Measurements from ENCODE around the gene TNIK.

Gene TNIK

DNA sequence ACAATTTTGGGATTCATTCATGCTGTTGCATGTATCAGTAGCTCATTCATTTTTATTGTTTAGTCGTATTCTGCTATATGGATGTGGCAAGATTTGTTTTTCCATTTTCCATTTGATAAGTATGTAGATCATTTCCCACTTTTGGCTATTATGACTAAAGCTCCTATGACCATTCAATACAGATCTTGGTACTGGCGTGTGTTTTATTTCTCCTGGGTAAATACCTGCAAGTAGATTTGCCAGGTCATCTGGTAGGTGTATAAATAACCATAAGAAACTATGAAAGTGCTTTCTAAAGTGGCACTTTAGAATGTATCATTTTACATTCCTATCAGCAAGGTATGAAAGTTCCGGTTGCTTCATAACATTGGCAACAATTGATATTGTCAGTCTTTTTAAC, 124.6 kb downstream of the TNIK start:
- no peak for DNase-seq

DNA sequence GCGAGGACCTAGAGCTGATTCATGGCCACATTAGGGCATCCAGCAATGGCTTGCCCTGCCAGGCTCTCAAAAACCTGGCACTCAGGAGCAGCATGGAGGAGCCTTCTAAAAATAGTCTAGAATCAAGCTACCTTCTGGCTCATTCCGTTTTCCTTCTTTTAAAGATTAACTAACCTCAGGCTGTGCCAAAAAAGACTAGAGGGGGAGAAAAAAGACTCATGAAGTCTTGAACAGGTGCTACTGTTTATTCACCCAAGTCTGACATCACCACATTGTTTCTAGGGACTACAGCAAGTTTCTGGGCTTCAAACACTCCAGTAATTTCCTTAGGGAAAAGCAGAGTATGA, 125.8 kb downstream of the TNIK start:
- DNase-seq, result no peak

DNA sequence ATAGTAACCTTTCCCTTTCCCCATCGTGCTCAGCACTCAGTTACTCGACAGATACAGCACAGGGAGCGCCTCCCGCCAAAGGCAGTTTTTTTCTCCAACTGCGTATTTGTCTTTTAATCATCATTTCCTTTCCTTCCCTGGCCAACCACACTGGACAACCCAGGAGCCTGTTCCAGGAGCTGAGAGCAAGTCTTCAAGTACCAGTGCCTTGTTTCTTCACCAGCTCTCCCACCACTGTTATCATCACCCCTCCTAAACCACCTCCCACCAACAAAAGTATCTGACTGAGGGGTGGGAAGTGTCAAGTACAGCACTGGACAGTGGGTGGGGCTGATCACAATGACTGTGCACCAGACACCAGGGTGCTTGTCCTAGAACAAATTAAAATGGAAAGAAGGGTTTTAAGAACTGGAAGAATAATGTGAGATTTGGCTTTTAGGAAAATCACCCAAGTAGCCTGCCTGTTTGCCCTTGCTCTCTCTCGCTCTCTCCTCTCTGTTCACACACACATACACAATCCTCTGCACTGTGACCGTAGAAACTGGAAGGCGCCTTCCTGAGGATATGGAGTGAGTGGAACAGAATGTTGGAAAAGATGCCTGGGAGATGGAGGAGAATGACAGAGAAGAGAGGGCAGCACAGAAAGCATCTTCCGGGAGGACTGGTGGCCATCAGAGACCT, 126.3 kb downstream of the TNIK start:
- no peak for DNase-seq

DNA sequence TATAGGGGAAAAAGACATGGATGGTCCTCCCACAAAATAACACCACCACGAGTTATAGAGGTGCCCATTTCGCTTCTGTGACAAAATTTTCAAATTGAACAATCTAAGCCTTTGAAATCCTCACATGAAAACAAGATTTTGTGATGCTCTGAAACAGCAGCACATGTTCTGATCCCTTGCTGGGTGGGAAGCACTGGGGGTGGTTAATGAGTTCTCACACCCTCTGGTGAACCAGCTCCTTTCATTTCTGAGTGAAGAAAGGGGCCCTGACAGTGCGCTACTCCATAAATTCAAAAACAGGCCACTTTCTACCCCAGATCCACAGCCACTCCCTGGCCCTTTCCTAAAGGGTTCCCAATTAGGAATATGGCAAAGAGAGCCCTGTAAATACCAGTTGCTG, 129.3 kb downstream of the TNIK start:
- DNase-seq, result no peak

DNA sequence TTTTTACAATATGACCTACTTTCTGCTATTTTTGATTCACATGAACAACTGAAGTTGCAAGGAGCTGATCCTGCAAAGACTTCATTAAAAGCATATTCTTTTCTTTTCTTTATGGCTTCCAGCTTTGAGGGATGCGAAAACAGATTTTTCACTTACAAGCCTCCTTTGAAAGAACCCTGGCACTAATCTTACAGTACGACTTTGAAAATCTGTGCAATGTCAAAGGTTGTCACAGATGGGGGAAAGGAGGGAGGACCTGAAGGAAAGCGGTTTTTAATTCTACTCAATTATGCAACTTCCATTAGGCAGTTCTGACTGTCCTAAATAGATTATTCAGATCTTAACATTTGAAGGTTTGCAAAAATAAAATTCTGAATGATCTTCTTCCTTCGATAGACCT, 130.5 kb downstream of the TNIK start:
- DNase-seq, result no peak

DNA sequence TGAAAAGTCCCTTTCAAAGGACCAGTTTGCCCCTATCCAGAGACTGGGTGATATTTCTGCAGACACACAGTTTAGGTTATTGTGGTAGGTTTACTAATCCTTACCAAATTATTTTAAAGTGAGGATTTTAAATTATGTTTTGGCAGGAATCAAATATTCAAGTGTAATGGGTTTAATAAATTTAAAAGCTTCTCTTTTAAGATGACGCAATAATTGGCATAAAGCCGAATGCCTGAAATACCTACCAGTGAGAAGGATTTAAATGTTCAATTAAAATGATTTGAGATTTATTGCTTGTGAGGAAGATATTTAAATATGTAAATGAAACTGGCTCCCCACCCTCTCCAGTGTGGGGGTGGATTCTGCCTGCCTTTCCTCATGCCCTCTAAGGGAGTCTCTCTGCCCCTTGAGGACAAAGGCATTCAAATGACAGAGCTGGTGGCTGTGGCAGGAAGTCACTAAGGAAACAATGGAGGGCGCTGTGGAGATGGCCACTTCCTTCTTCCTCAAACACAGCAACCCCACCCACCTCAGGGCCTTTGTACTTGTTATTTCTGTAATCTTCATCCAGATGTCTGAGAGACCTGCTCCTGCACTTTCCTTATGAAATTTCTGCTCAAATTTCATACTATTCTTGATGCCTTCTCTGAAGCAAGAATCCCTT, 131.7 kb downstream of the TNIK start:
- no peak for DNase-seq

DNA sequence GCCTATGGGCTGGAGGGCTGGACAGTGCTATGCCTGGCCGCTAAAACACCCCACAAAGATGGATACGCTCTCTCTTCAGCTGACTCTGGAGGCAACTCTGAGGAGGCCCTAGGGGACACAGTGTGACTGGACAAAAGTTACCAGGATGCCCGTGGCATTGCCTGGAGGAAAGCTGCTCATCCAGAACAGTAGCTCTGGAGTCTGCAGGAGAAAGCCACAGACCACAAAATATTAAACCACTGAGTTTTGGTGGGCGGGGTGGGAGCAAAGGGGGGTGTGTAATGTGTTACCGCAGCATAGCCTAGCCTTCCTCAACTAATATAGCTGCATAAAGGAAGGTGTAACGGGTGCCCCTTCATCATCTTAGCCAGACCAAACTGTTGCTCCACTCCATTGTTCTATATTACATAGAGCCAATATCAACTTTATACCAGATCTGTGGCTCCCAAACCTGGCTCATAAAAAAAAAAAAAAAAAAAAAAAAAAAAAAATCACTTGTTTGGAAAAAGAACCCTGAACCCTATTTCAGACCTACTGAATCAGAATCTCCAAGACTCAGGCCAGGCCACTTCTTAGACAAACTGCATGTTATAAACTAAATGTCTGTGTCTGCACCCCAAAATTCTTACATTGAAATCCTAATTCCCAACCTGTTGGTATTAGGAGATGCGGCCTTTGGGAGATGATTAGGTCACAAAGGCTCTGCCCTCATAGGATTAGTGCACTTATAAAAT, 132.6 kb downstream of the TNIK start:
- no peak for DNase-seq

DNA sequence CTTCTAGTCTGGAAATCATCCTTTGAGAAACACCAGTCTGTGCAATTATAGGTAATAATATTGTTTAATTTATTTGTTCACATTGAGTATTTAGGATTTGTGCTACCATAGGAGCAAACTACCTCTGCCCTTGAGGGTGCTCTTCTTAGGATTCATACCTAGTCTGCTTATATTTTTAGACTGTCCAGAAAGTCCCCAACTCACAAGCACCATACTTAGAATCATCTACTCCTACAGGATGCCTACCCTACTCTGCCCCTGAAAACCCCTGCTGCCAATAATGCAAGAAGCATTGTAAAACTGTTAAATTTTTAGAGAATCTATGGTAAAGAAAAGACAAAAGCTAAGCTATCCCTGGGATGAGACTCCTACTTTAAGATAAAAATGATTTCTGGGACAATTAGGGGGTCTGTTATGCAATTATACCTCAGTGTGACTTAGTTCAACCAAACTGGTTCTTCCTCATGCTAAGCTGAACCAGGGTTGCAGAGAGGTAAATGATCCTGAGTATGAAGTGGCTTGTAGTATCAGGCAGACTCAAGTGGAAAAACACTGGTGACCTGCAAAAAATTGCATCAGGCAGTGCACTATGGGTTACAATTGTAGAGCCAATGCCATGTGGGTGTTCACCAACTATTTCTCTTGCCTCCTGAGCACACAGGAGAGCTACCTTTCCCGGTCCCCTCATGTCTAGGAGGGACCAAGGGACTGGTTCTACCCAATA, 133.3 kb downstream of the TNIK start:
- DNase-seq, result no peak

DNA sequence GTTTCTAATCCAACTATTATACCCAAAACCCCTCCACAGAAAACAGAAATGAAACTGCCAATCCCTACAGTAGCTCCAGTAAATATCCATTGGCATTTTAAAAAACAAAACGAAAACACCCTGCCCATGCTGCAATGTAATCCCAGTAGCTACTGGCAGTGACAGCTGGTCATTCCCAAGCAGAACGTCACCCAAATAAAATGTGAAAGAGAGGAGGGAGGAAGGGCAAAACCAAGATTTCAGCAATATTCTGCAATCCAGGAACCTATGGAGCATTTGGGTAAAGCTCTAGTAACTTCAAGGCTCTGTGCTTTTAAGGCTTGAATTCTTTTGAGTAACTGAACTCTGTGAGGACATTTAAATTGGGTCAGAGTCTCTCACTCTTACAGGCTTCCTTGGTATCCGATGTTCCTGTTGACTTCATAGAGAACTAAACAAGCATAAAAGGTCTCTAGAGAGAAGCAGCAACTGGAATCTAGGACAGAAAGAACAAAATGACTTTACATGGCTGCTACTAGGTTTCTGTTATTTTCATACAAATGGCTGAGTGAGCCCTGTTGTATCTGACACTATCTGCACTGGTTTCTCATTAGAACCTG, 136.2 kb downstream of the TNIK start:
- DNase-seq, result no peak

DNA sequence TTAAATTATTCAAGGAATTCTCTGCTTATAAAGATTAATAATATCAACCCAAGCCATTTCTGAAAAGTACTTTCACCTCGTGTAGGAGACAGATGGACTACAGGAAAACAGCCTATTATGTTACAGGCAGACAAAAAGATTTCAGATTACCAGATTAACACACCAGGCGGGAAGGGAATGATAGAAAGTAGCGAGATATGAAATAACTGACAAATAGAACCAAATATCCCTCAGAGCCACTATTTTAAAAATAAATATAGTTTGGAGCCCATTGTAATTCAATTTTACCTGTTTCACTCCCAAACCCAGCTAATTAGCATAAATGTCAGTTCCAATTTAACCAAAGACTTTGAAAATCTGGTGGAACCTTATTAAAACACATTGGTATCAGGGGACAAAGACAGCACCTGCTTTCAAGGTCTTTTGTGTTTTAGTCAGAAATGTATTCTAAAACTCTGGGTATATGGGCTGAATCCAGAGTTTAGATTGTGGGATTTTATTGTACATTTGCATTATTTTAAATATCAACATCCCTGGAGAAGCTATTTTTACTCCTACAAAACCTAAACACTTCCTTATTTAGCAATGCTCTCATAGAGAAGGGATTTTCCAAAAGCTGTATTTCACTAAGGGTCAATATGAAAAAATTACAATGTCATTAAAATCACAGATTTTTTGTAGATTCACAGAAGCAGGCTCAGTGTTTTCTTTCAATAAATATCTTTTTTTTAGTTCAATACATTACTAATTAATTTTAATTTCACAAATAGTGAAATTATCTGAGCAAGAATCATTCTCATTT, 138.4 kb downstream of the TNIK start:
- no peak for DNase-seq

DNA sequence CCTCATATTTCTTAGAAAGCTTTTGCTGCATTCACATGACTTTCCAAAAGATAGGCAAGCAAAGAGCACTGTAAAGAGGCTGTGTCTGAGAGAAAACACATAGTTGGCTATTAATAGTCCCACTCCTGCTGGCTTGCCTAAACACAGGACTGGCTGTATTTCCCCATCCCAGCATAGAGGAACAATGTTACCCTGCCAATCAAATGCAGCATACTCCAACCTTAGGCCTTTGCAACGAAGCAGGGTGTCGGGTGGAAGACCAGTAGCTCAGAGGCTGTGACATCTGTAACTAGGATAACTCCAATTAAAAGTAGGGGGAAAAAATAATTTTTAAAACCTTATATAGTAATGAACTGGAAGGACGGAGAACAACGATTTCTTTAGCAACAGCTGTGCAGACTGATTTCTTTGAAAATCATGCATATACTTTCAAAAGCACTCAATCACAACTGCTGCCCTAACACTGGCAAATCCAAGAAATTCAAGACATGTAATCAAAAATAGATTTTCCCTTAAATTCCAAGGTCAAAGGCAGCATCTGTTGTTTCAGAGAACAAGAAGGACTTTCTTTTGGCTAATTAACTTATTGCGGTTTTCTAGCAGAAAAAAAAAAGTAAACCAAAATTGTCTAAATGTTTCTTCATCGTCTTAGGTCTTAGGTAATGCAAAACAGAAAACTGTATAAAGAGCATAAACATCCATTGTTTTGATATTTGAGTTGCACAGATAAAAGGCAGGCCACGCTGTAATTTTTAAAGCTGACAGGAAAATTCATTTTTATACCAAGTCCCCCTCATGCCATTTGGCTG, 139.3 kb downstream of the TNIK start:
- no peak for DNase-seq

DNA sequence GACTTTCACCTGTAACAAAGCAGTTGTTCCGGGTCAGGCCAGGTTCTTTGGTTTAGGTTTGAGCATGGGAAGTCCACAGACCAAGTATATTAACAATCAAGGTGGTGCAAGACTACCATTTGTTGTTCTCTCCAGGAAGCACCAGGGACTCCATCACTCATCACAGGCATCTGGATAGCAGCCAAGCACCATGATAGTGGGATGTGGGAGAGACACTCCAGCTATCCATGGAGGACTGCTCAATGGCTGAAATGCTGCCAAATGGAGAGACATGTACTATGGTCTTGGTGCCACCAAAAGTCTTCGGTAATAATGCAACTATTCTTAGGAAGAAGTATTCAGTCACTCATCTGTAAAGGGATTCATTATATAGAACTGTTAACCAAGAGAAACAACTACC, 143.0 kb downstream of the TNIK start:
- DNase-seq, result no peak

DNA sequence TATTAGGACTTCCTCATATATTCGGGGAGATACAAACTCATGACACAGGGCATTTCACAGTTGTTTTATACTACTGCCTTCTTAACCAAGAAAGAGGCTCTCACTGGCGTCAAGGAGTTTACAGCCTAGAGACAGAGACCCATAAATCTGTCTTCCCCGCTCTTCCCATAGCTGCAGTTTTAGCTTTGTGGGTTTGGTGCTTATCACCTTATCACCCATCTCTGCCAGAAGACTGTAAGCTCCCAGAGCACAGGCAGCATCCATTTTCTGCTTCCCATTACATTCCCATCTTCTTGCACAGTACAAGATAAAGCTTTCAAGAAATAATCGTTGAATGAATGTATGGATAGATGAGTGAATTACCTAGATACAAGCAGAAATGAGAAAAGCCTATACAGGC, 144.3 kb downstream of the TNIK start:
- no peak for DNase-seq

DNA sequence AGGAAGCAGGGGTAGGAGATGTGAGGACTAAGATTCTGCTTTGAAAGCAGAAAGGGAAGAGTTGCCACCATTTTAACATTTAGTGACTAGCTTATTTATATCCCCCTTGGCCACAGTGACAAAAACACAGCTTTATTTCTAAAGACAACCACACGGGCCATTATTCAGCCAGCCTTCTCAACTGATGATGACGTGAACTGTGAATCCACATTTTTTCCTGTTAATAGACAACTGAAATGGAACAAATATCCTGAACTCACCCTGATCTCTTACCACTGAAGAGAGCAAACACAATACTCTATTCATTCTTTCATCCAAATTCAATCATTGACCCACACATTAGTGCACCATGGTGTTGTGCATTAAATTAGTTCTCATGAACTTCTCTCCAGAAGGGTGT, 145.1 kb downstream of the TNIK start:
- no peak for DNase-seq

DNA sequence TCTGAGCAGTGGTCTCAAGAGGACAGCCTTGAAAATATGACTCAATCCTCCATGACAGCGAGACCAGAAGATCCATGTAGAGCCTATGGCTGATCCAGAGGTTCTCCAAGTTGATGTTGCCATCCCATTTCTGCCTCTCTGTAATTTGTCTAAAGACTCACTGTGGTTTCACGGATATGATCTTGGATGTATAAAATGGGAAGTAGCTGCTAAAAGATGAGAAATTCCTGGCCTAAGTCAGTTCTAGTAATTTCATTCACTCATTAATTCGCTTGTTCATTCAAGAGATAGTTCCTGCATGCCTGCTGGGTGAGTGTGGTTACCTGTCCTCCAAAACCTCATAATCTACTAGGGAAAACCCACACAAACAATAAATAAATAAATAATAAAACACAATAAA, 145.9 kb downstream of the TNIK start:
- no peak for DNase-seq

DNA sequence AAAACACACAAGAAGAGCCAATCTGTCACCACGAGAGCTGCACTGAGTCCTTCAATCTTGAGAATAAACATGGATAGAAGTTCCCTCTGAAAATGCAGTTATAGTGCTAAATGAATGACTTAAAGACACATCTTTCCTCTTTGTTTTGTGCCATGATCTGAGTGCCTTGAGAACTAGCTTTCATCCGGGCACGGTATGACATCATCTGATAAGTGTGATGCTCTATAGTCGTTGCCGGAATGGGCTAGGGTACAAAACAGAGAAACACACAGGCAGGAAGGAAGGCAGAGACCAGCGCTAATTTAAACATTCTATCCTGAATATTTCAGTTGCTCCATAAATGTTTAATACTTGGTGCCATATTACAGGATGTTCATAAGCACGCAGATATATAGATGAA, 146.5 kb downstream of the TNIK start:
- DNase-seq, result no peak

DNA sequence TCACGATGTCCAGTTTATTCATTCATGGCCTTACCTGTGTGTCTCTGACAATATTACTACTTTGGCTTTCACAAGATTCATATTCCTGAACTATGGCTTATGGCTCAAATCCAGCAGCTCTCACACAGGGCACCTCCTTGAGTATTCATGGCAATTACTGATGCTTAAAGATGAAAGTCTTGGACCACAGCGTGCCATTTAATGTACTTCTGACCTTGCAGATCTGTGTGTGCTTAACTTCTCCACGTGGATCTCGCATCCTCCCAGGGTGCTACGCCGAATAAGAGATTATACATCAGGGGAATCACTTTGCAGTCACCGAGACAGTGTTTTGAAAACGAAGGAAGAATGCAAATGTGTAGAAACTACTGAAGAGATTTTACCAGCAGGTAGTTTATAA, 147.5 kb downstream of the TNIK start:
- DNase-seq, result no peak

DNA sequence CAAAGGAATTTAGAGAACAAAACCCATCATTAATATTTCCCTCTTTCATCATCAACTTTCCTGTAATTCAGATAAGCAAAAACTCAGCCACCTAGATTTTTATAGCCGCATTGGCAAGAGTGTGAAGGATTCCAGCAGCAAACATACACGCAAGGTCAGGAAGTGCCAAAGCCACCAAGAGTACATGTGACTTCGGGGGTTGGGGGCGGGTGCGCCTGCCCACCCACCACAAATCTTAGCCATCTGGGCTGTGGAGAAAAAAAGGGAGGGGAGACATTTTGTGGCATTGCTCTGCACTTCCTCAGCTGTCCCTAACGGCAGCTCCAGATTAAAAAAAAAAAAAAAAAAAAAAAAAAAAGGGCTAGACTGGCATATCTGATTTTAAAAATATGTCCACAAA, 148.4 kb downstream of the TNIK start:
- no peak for DNase-seq

DNA sequence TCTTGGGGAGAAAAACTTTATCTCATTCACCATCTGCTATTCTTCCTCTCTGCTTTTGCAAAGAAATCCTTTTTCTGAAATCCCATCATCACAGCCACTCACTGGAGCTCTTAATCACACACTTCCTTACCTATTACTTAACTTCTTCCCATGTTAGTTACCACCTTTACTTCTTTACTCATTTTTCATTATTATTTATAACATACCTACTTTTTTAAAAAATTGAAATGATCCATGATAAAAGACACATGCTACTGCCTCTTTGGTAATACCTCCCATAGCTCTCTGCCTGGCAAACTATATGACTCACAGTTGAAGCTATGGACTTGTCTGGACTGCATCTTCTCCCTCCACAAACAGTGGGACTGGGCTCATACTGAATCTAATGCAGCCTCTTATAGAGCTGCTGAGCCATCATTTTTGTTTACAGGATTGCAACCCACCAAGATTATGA, 150.3 kb downstream of the TNIK start:
- DNase-seq, result no peak

DNA sequence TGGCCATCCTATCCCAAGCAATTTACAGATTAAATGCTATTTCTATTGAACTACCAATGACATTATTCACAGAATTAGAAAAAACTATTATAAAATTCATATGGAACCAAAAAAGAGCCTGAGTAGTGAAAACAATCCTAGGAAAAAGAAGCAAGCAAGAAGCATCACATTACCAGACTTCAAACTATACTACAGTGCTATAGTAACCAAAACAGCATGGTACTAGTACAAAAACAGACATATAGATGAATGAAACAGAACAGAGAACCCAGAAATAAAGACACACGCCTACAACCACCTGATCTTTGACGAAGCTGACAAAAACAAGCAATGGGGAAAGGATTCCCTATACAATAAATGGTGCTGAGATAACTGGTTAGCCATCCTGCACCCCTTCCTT, 152.2 kb downstream of the TNIK start:
- DNase-seq, result no peak

DNA sequence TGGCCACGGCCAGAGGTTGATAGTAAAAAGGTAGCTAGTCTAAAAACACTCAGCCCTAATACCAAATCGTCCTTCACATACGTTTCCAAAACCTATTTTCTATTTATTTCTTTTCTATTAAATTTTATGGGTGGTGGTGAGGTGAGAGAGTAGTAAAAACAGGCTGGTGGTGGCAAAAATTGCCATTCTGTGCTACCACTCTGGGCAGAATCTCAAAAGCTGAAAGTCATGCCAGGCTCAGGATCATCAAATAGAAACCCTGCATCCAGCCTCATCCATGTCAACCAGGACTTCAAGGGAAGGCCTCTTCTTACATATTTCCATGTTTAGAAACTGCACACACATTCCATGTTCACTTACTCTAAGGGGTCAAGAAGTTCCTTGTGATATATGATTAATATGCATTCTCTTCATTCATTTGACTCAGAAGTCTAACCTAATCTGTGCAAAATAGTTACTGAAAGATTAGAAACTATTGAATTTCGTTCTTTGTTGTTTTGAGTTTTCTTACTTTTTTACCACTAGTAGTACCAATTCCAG, 153.1 kb downstream of the TNIK start:
- no peak for DNase-seq
